Smooth muscle cell (in vitro differentiated cells): ENCODE data around the gene CACNG8. TPM values are rescaled to one million over a fixed set of nuclear protein-coding genes. Genes with fewer than 3 reads are reported as not detected.
A peak's percentile ranks its signal among the peaks of the same experiment; 100 is the strongest.
"Not testable (repeated sequence)": the region's sequence is repeated elsewhere in the genome, so short reads cannot be mapped to it uniquely, and the experiment has no call there.

Source experiments
- DNase-seq: peaks from one replicate; lab custom pipeline; 2025; ENCODE audit not compliant: unreplicated experiment; lab: John Stamatoyannopoulos, UW
- H2AFZ ChIP-seq: fragments of 200-600 bp; sonication (generic); 2 replicates; pipeline ENCODE4 v1.6.0; 2016; ENCODE audit warnings: antibody characterized with exemption, low read depth, mild to moderate bottlenecking
- H3F3A ChIP-seq: fragments of 200-600 bp; sonication (generic); 2 replicates; pipeline ENCODE4 v1.6.0; 2017; ENCODE audit warnings: antibody characterized with exemption, low read depth
- H3K27ac ChIP-seq: fragments of 200-600 bp; sonication (generic); 2 replicates; pipeline ENCODE4 v1.5.1; 2016; ENCODE audit warnings: low read depth, mild to moderate bottlenecking
- H3K27me3 ChIP-seq: fragments of 200-600 bp; sonication (generic); 2 replicates; pipeline ENCODE4 v1.6.1; 2016; ENCODE audit warnings: low read depth, mild to moderate bottlenecking
- H3K36me3 ChIP-seq: fragments of 200-600 bp; sonication (generic); 2 replicates; pipeline ENCODE4 v1.5.1; 2016; ENCODE audit warnings: low read depth
- H3K4me1 ChIP-seq: fragments of 200-600 bp; sonication (generic); 2 replicates; pipeline ENCODE4 v1.5.1; 2016; ENCODE audit warnings: low read depth
- H3K4me2 ChIP-seq: fragments of 200-600 bp; sonication (generic); 2 replicates; pipeline ENCODE4 v1.6.0; 2016; ENCODE audit warnings: mild to moderate bottlenecking
- H3K4me3 ChIP-seq: fragments of 200-600 bp; sonication (generic); 2 replicates; pipeline ENCODE4 v1.5.1; 2016; ENCODE audit warnings: mild to moderate bottlenecking
- H3K79me2 ChIP-seq: fragments of 200-600 bp; sonication (generic); 2 replicates; pipeline ENCODE4 v1.6.0; 2016; ENCODE audit warnings: low read depth, mild to moderate bottlenecking
- H3K9ac ChIP-seq: fragments of 200-600 bp; sonication (generic); 2 replicates; pipeline ENCODE4 v1.6.0; 2016; ENCODE audit warnings: low read depth
- H3K9me3 ChIP-seq: fragments of 200-600 bp; sonication (generic); replicated peaks from 2 replicates; pipeline ENCODE4 v1.5.1; 2016; ENCODE audit warnings: low read depth
- H4K20me1 ChIP-seq: fragments of 200-600 bp; sonication (generic); 2 replicates; pipeline ENCODE4 v1.6.0; 2016; ENCODE audit warnings: low read depth
- WGBS: methylation state at CpG from one replicate; pipeline ENCODE4 v1.1.7; 2016; ENCODE audit warnings: low lambda C conversion rate; 5-methylcytosine and 5-hydroxymethylcytosine counted together
- polyA plus RNA-seq: library from polyadenylated mRNA; unstranded; fragments of >200 nt; fragmentation: Nextera tagmentation; extraction: Ambion mirVana; gene quantifications from 2 replicates; pipeline ENCODE4 v1.2.1, GENCODE V29; 2016
- total RNA-seq: library from RNA; depleted of rRNA; stranded (reverse); fragments of >200 nt; gene quantifications from 2 replicates; pipeline ENCODE4 v1.2.3, GENCODE V29; 2014
- TF ChIP-seq, protein P1 (sequence below): fragments of 200-600 bp; sonication (generic); IDR thresholded peaks from 2 replicates; pipeline ENCODE4 v1.5.1; 2017; ENCODE audit warnings: borderline replicate concordance, mild to moderate bottlenecking, antibody characterized with exemption; ENCODE audit not compliant: insufficient read depth, poor library complexity, severe bottlenecking

CACNG8 gene
- total and polyA plus RNA-seq, 2 experiments from 2014 or later, result 0.03 to 0.31 TPM

- Histone ChIP-seq H3K4me1 (no peaks in the 10 kb centered on the region), H3K27ac (no peak overlapping the region), H3K36me3 (no peaks in the 10 kb centered on the region), H3K4me3 (no peak overlapping the region), H4K20me1 (no peaks in the 10 kb centered on the region), H3K9me3 (no peaks in the 10 kb centered on the region), H3K27me3 (peaks cover 35% of the 10 kb centered on the region), H3K4me2 (no peak overlapping the region), H3K9ac (no peak overlapping the region), H3K79me2 (no peaks in the 10 kb centered on the region), H3F3A (no peaks in the 10 kb centered on the region), H2AFZ (no peak overlapping the region)
- no peak for DNase-seq
- WGBS, result 94% methylated on average over 4 of the region's 4 CpGs
- TF ChIP-seq, protein P1, sequence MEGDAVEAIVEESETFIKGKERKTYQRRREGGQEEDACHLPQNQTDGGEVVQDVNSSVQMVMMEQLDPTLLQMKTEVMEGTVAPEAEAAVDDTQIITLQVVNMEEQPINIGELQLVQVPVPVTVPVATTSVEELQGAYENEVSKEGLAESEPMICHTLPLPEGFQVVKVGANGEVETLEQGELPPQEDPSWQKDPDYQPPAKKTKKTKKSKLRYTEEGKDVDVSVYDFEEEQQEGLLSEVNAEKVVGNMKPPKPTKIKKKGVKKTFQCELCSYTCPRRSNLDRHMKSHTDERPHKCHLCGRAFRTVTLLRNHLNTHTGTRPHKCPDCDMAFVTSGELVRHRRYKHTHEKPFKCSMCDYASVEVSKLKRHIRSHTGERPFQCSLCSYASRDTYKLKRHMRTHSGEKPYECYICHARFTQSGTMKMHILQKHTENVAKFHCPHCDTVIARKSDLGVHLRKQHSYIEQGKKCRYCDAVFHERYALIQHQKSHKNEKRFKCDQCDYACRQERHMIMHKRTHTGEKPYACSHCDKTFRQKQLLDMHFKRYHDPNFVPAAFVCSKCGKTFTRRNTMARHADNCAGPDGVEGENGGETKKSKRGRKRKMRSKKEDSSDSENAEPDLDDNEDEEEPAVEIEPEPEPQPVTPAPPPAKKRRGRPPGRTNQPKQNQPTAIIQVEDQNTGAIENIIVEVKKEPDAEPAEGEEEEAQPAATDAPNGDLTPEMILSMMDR, result no peak
Measured at GRCh38 chr19:53944933-53945332, 17.8 kb upstream of the CACNG8 start.

- TF ChIP-seq, protein P1, result no peak
- no peak overlapping the region for H3K4me2 ChIP-seq
- H3K36me3 ChIP-seq, result no peaks in the 10 kb centered on the region
- no peak overlapping the region for H3K4me3 ChIP-seq
- peaks cover 35% of the 10 kb centered on the region for H3K27me3 ChIP-seq
- no peaks in the 10 kb centered on the region for H4K20me1 ChIP-seq
- H3K4me1 ChIP-seq, result no peaks in the 10 kb centered on the region
- H3K27ac ChIP-seq, result no peak overlapping the region
- no peaks in the 10 kb centered on the region for H3F3A ChIP-seq
- H3K79me2 ChIP-seq, result no peaks in the 10 kb centered on the region
- H2AFZ ChIP-seq, result no peak overlapping the region
- 31% methylated on average over 9 of the region's 9 CpGs for WGBS
- H3K9me3 ChIP-seq, result no peaks in the 10 kb centered on the region
- no peak for DNase-seq
- H3K9ac ChIP-seq, result no peak overlapping the region
Measured at GRCh38 chr19:53945441-53945840, 17.3 kb upstream of the CACNG8 start.

GRCh38 chr19:53945998-53946397 is 16.7 kb upstream of the CACNG8 start:
- H3K36me3 ChIP-seq, result no peaks in the 10 kb centered on the region

DNA sequence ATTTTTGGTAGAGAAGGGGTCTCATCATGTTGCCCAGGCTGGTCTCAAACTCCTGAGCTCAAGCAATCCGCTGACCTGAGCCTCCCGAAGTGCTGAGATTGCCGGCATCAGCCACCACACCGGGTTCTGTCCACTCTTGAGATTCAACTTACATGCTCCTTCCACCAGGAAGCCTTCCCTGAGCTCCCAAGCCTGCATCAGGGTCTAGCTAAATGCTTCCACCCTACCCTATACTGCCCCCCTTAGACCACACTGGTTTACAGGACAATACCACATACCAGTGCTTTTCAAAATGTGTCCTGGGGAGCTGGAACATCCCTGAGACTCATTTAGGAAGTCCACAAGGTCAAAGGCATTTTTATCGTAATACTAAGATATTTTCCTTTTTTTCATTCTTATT is 15.1 kb upstream of the CACNG8 start:
- Histone ChIP-seq H3K9me3 (no peaks in the 10 kb centered on the region), H3K36me3 (no peaks in the 10 kb centered on the region), H2AFZ (no peak overlapping the region), H3F3A (no peaks in the 10 kb centered on the region), H3K27me3 (peaks cover 17% of the 10 kb centered on the region), H4K20me1 (no peaks in the 10 kb centered on the region), H3K9ac (no peak overlapping the region), H3K4me2 (no peak overlapping the region), H3K4me3 (no peak overlapping the region), H3K79me2 (no peaks in the 10 kb centered on the region), H3K27ac (no peak overlapping the region), H3K4me1 (no peaks in the 10 kb centered on the region)
- WGBS, result 61% methylated on average over 5 of the region's 5 CpGs
- TF ChIP-seq, protein P1, result no peak
- no peak for DNase-seq

More at GRCh38 chr19:53945998-53946397, 16.7 kb upstream of the CACNG8 start:
- Histone ChIP-seq H4K20me1 (no peaks in the 10 kb centered on the region), H3F3A (no peaks in the 10 kb centered on the region), H3K27me3 (peaks cover 33% of the 10 kb centered on the region), H3K4me1 (no peaks in the 10 kb centered on the region), H3K9me3 (no peaks in the 10 kb centered on the region), H3K27ac (no peak overlapping the region), H3K4me2 (no peak overlapping the region), H3K4me3 (no peak overlapping the region), H3K9ac (no peak overlapping the region), H2AFZ (peak overlapping the region; percentile 30), H3K79me2 (no peaks in the 10 kb centered on the region)
- 96% methylated on average over 2 of the region's 2 CpGs for WGBS
- TF ChIP-seq, protein P1, result no peak
- DNase-seq, result no peak

GRCh38 chr19:53948611-53949010 is 14.1 kb upstream of the CACNG8 start:
- not testable (repeated sequence) for DNase-seq, H3K27me3 ChIP-seq, H3K9me3 ChIP-seq, H3F3A ChIP-seq, H3K4me2 ChIP-seq, H4K20me1 ChIP-seq, H3K4me3 ChIP-seq, H3K27ac ChIP-seq, H3K4me1 ChIP-seq, H2AFZ ChIP-seq, H3K9ac ChIP-seq, H3K79me2 ChIP-seq, H3K36me3 ChIP-seq
- 75% methylated on average over 5 of the region's 5 CpGs for WGBS
